Lower lobe of right lung (tissue), 2 donors: ENCODE data around the gene PUS1. TPM values are rescaled to one million over a fixed set of nuclear protein-coding genes. Genes with fewer than 3 reads are reported as not detected.

Source experiments
- ATAC-seq, 2 donors: fragments of 200-7000 bp; cut with Tn5 transposase; one replicate each; pipeline ENCODE4 v1.9.1; 2020 to 2022; ENCODE audit warnings: mild to moderate bottlenecking in 2 of 2, moderate library complexity in 2 of 2
- DNase-seq: peaks from one replicate; pipeline ENCODE4 v3.0.0-alpha.2; 2020
- H3K27ac ChIP-seq: fragments of 200-600 bp; one replicate; pipeline ENCODE4 v1.8.0; 2022
- H3K27me3 ChIP-seq: fragments of 200-600 bp; one replicate; pipeline ENCODE4 v1.8.0; 2022; ENCODE audit warnings: low read depth
- H3K36me3 ChIP-seq: fragments of 200-600 bp; one replicate; pipeline ENCODE4 v1.8.0; 2022; ENCODE audit warnings: mild to moderate bottlenecking
- H3K4me1 ChIP-seq: fragments of 200-600 bp; one replicate; pipeline ENCODE4 v1.8.0; 2022
- H3K4me3 ChIP-seq: fragments of 200-600 bp; one replicate; pipeline ENCODE4 v1.8.0; 2022; ENCODE audit warnings: mild to moderate bottlenecking
- H3K9me3 ChIP-seq: fragments of 200-600 bp; one replicate; pipeline ENCODE4 v1.8.0; 2022
- CTCF ChIP-seq: fragments of 200-600 bp; IDR thresholded peaks from one replicate; pipeline ENCODE4 v1.8.0; 2022; ENCODE audit warnings: antibody characterized with exemption, mild to moderate bottlenecking
- intact Hi-C: fragments of 100-400 bp; cut with DNase I; formaldehyde crosslinking; loops from one replicate; pipeline ENCODE4 v1.11.0; 2022
- total RNA-seq: library from RNA; stranded (reverse); fragmentation: NEBNext Ultra II Directional; extraction: Animal tissue kit (Norgen Biotek cat#: 25700); gene quantifications from one replicate; pipeline ENCODE4 v1.2.1, GENCODE V29; 2021
- donor health status: DM: no; HTN: yes; CAD: no; lungs with severe emphysema.

PUS1 gene
- total RNA-seq, 1 donor from 2014 or later, result 19.1 TPM

GRCh38 chr12:131900397-131900796 lies 28.7 kb upstream of the PUS1 start:
- Histone ChIP-seq H3K27ac (no peak overlapping the region), H3K4me3 (no peak overlapping the region), H3K27me3 (no peaks in the 10 kb centered on the region), H3K9me3 (no peaks in the 10 kb centered on the region), H3K4me1 (peaks cover 40% of the 10 kb centered on the region), H3K36me3 (peaks cover 33% of the 10 kb centered on the region)
- no peak for TF ChIP-seq CTCF
- intact Hi-C loops, result no loop called here
- ATAC-seq (no peak), DNase-seq (peak; percentile 35)

GRCh38 chr12:131901431-131902331 lies 27.4 kb upstream of the PUS1 start:
- intact Hi-C loops, result no loop called here
- Histone ChIP-seq H3K27ac (no peak overlapping the region), H3K9me3 (no peaks in the 10 kb centered on the region), H3K27me3 (no peaks in the 10 kb centered on the region), H3K4me3 (no peak overlapping the region), H3K36me3 (peaks cover 36% of the 10 kb centered on the region), H3K4me1 (peaks cover 30% of the 10 kb centered on the region)
- ATAC-seq (peak; percentile 31 to 45), DNase-seq (peak; percentile 59)
- no peak for TF ChIP-seq CTCF

- DNase-seq (no peak), ATAC-seq (peak in 1 of 2 donors; percentile 35)
- no peak for TF ChIP-seq CTCF
- peaks cover 37% of the 10 kb centered on the region for H3K36me3 ChIP-seq
- intact Hi-C loops, result no loop called here
- no peak overlapping the region for H3K4me3 ChIP-seq
- H3K9me3 ChIP-seq, result no peaks in the 10 kb centered on the region
- peaks cover 22% of the 10 kb centered on the region for H3K4me1 ChIP-seq
- no peaks in the 10 kb centered on the region for H3K27me3 ChIP-seq
- no peak overlapping the region for H3K27ac ChIP-seq
Observed at GRCh38 chr12:131902332-131903241, 26.5 kb upstream of the PUS1 start.

- H3K27ac ChIP-seq, result no peak overlapping the region
Observed at GRCh38 chr12:131903270-131904255, 25.5 kb upstream of the PUS1 start.

More at GRCh38 chr12:131903270-131904255, 25.5 kb upstream of the PUS1 start:
- DNase-seq, result no peak
- H3K36me3 ChIP-seq, result peaks cover 37% of the 10 kb centered on the region
- H3K27me3 ChIP-seq, result no peaks in the 10 kb centered on the region
- TF ChIP-seq CTCF, result no peak
- H3K9me3 ChIP-seq, result no peaks in the 10 kb centered on the region
- peaks cover 22% of the 10 kb centered on the region for H3K4me1 ChIP-seq
- no peak for ATAC-seq
- H3K4me3 ChIP-seq, result no peak overlapping the region
- intact Hi-C loops, result no loop called here
